Neural progenitor cell (in vitro differentiated cells): ENCODE measurements around the gene OTUD4.

ENCODE experiments used
- EZH2 ChIP-seq: fragments of 200-600 bp; sonication (generic); IDR thresholded peaks from 2 replicates; pipeline ENCODE4 v1.6.1; 2017; ENCODE audit warnings: antibody characterized with exemption, mild to moderate bottlenecking, moderate library complexity
- TF ChIP-seq, protein P1 (sequence below): fragments of 200-600 bp; sonication (generic); IDR thresholded peaks from 2 replicates; pipeline ENCODE4 v1.5.1; 2017; ENCODE audit warnings: antibody characterized with exemption, mild to moderate bottlenecking

- TF ChIP-seq, protein P1, sequence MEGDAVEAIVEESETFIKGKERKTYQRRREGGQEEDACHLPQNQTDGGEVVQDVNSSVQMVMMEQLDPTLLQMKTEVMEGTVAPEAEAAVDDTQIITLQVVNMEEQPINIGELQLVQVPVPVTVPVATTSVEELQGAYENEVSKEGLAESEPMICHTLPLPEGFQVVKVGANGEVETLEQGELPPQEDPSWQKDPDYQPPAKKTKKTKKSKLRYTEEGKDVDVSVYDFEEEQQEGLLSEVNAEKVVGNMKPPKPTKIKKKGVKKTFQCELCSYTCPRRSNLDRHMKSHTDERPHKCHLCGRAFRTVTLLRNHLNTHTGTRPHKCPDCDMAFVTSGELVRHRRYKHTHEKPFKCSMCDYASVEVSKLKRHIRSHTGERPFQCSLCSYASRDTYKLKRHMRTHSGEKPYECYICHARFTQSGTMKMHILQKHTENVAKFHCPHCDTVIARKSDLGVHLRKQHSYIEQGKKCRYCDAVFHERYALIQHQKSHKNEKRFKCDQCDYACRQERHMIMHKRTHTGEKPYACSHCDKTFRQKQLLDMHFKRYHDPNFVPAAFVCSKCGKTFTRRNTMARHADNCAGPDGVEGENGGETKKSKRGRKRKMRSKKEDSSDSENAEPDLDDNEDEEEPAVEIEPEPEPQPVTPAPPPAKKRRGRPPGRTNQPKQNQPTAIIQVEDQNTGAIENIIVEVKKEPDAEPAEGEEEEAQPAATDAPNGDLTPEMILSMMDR, result no peak
- no peak for TF ChIP-seq EZH2
Observed at GRCh38 chr4:145168581-145169187, 11.7 kb downstream of the OTUD4 start.
